K562 (cell line): ENCODE results near the gene PSMG3. TPM values are rescaled to one million over a fixed set of nuclear protein-coding genes. Genes with fewer than 3 reads are reported as not detected.

Experiments used
- AFF4 ChIP-seq: sonication (generic); formaldehyde crosslinking; IDR thresholded peaks from 2 replicates; pipeline ENCODE4 v1.8.0; 2023; ENCODE audit warnings: mild to moderate bottlenecking, missing genetic modification reagents
- CAMTA2 ChIP-seq: fragments of 250-450 bp; sonication (Bioruptor Pico); conservative IDR thresholded peaks from 2 replicates; pipeline ENCODE4 v1.5.1; 2022
- CTCFL ChIP-seq: IDR thresholded peaks from 2 replicates; pipeline ENCODE4 v1.6.1; 2011; ENCODE audit warnings: borderline replicate concordance, low read depth, mild to moderate bottlenecking, moderate library complexity, low read length; ENCODE audit not compliant: insufficient read depth, poor library complexity, severe bottlenecking
- ETV1 ChIP-seq: fragments of 450-650 bp; conservative IDR thresholded peaks from 2 replicates; pipeline ENCODE4 v1.6.1; 2016; ENCODE audit warnings: missing genetic modification characterization, control low read depth, low read depth, missing compliant biosample characterization
- JUNB ChIP-seq: fragments of 450-650 bp; formaldehyde crosslinking; conservative IDR thresholded peaks from 2 replicates; pipeline ENCODE4 v1.4.0; 2020; ENCODE audit warnings: mild to moderate bottlenecking
- NCOA6 ChIP-seq: fragments of 450-650 bp; IDR thresholded peaks from 2 replicates; pipeline ENCODE4 v1.6.1; 2017; ENCODE audit warnings: mild to moderate bottlenecking
- RBFOX2 ChIP-seq: fragments of 200-400 bp; formaldehyde crosslinking; IDR thresholded peaks from 2 replicates; pipeline ENCODE4 v1.6.1; 2017; ENCODE audit warnings: low read depth, mild to moderate bottlenecking, low read length, moderate library complexity
- RFX1 ChIP-seq: fragments of 450-650 bp; IDR thresholded peaks from 2 replicates; pipeline ENCODE4 v1.6.1; 2016; ENCODE audit warnings: mild to moderate bottlenecking, moderate library complexity
- RFX5 ChIP-seq: IDR thresholded peaks from 2 replicates; pipeline ENCODE4 v1.6.1; 2011; ENCODE audit warnings: low read depth, mild to moderate bottlenecking, improper control_type of control experiment, low read length
- TCF3 ChIP-seq: sonication (generic); formaldehyde crosslinking; IDR thresholded peaks from 2 replicates; pipeline ENCODE4 v1.4.0; 2020; ENCODE audit warnings: mild to moderate bottlenecking, missing genetic modification reagents
- TFAP4 ChIP-seq: sonication (generic); formaldehyde crosslinking; IDR thresholded peaks from 2 replicates; pipeline ENCODE4 v1.8.0; 2022; ENCODE audit warnings: missing genetic modification reagents, mild to moderate bottlenecking, moderate library complexity, borderline replicate concordance
- ZFP30 ChIP-seq: fragments of 250-450 bp; sonication (Bioruptor Pico); IDR thresholded peaks from 2 replicates; pipeline ENCODE4 v1.8.0; 2022; ENCODE audit warnings: moderate library complexity, mild to moderate bottlenecking, inconsistent platforms, borderline replicate concordance
- ZNF311 ChIP-seq: fragments of 250-450 bp; sonication (Bioruptor Pico); IDR thresholded peaks from 2 replicates; pipeline ENCODE4 v1.4.0; 2020; ENCODE audit warnings: mild to moderate bottlenecking, moderate library complexity
- ZNF77 ChIP-seq: fragments of 250-450 bp; sonication (Bioruptor Pico); IDR thresholded peaks from 2 replicates; pipeline ENCODE4 v1.5.0; 2020
- polyA plus RNA-seq, 8 experiments: library from polyadenylated mRNA; depleted of rRNA in 4 of 8; stranded (reverse) in 5 of 8; unstranded in 3 of 8; fragments of >200 nt; fragmentation: Nextera tagmentation in 2 of 8; fragmentation: Illumina TruSeq in 1 of 8; extraction: Ambion mirVana in 2 of 8; extraction: Trizol in 1 of 8; gene quantifications; 2 replicates each; pipeline versions ENCODE4 v1.2.1 to v1.2.3, GENCODE V29; 2011 to 2014; ENCODE audit warnings: inconsistent platforms in 1 of 8, missing spikeins in 1 of 8
- total RNA-seq, 7 experiments: library from RNA; depleted of rRNA in 6 of 7; stranded (reverse); fragments of >200 nt in 6 of 7; fragmentation: Illumina TruSeq in 2 of 7; extraction: Trizol in 2 of 7; gene quantifications; 2 replicates each; pipeline versions ENCODE4 v1.2.1 to v1.2.3, GENCODE V29; 2011 to 2021; ENCODE audit warnings: low replicate concordance in 1 of 7
- TF ChIP-seq, protein P1 (sequence below), 2 experiments: IDR thresholded peaks in 1 of 2; conservative IDR thresholded peaks in 1 of 2; 2 replicates each; pipeline ENCODE4 v1.6.1; 2016; ENCODE audit warnings: low read depth in 2 of 2, mild to moderate bottlenecking in 1 of 2, missing compliant biosample characterization in 1 of 2, missing genetic modification characterization in 1 of 2, moderate library complexity in 1 of 2
- TF ChIP-seq, protein P2 (sequence below): IDR thresholded peaks from 2 replicates; pipeline ENCODE4 v1.6.1; 2011; ENCODE audit not compliant: insufficient read length; ENCODE audit errors: extremely low read depth

PSMG3 gene
- total and polyA plus RNA-seq, 9 of the 15 experiments (the other 6 are each of a cell fraction or from before 2014, with no cell fraction given), result 34.8 to 122 (median 80.1) TPM

DNA sequence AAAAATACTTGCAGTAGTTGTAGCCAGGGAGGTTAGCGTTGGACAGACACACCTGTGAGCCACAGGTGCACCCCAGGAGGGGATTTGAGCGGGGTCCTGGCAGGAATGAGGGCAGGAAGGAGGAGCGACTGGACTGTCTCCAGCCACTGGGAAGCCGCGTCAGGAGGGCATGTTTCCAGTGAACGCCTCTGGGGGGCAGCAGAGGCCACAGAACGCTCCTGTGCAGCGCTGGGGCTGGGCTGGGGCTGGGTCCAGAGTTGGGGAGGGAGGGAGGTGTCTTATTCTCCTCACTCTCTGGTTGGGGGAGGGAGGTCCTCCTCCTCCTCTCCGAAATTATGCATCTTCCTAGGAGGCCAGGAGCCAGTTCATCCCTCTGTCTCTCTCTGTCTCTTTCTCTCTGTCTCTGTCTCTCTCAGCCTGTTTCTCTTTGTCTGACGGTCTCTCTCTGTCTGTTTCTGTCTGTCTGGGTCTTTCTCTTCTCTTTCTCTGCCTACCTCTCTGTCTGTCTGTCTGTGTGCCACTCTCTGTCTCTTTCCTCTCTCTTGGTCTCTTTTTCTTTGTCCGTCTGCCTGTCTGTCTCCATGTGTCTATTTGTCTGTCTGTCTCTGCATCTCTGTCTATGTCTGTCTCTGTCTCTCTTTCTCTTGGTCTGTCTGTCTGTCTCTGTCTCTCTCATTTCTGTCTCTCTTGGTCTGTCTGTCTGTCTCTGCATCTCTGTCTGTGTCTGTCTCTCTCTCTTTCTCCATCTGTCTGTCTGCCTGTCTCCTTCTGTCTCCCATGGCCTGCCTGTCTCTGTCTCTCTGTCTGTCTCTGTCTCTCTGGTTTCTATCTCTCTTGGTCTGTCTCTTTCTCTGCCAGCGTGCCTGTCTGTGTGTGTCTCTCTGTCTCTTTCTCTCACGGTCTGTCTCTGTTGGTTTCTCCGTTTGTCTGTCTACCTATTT lies 9.9 kb upstream of the PSMG3 start (continued):
- peak; percentile 30 for TF ChIP-seq CTCFL
- TF ChIP-seq ZNF311, result no peak
- no peak for TF ChIP-seq CAMTA2 (CRISPR knock-in tag)
- TF ChIP-seq, protein P1, sequence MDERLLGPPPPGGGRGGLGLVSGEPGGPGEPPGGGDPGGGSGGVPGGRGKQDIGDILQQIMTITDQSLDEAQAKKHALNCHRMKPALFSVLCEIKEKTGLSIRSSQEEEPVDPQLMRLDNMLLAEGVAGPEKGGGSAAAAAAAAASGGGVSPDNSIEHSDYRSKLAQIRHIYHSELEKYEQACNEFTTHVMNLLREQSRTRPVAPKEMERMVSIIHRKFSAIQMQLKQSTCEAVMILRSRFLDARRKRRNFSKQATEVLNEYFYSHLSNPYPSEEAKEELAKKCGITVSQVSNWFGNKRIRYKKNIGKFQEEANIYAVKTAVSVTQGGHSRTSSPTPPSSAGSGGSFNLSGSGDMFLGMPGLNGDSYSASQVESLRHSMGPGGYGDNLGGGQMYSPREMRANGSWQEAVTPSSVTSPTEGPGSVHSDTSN (CRISPR knock-in tag; IDR thresholded peaks at IDR 0.05; ENCODE audit: low read depth), result no peak
- TF ChIP-seq, protein P1 (tag; conservative IDR thresholded peaks at IDR 0.05; ENCODE audit: low read depth), result no peak
- no peak for TF ChIP-seq NCOA6
- TF ChIP-seq, protein P2, sequence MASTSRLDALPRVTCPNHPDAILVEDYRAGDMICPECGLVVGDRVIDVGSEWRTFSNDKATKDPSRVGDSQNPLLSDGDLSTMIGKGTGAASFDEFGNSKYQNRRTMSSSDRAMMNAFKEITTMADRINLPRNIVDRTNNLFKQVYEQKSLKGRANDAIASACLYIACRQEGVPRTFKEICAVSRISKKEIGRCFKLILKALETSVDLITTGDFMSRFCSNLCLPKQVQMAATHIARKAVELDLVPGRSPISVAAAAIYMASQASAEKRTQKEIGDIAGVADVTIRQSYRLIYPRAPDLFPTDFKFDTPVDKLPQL, result no peak
- TF ChIP-seq ETV1 (tag), result no peak
- peak; percentile 61; the same call in 1 of the 2 replicates for TF ChIP-seq TFAP4 (CRISPR knock-in tag)
- TF ChIP-seq RBFOX2, result no peak
- TF ChIP-seq JUNB (CRISPR knock-in tag), result no peak
- TF ChIP-seq TCF3 (CRISPR knock-in tag), result no peak
- TF ChIP-seq RFX1, result no peak
- TF ChIP-seq AFF4 (CRISPR knock-in tag), result no peak
- no peak for TF ChIP-seq ZNF77 (CRISPR knock-in tag)
- no peak for TF ChIP-seq RFX5
- no peak for TF ChIP-seq ZFP30 (CRISPR knock-in tag)
